Caco-2 (cell line): ENCODE results near the gene ZSCAN31. TPM values are rescaled to one million over a fixed set of nuclear protein-coding genes. Genes with fewer than 3 reads are reported as not detected.
A peak's percentile ranks its signal among the peaks of the same experiment; 100 is the strongest.

Experiments used
- Bru-seq: library from RNA; stranded (reverse); fragments of 400-500 nt; gene quantifications from one replicate; lab custom pipeline; 2021; lab: Mats Ljungman, UMichigan
- BruChase-seq, 2 experiments: library from RNA; stranded (reverse); fragments of 400-500 nt; gene quantifications; one replicate each; lab custom pipeline; 2021; lab: Mats Ljungman, UMichigan
- BruUV-seq: library from RNA; stranded (reverse); fragments of 400-500 nt; replicated peaks from 2 replicates; lab custom pipeline; 2021; lab: Mats Ljungman, UMichigan
- CTCF ChIA-PET: fragments of 300-600 bp; sonication (Branson Sonifier 250); formaldehyde crosslinking; loops from one replicate; lab custom pipeline; 2022; ENCODE audit warnings: antibody characterized with exemption; lab: Charles Lee
- POLR2A ChIA-PET: fragments of 300-600 bp; sonication (Branson Sonifier 250); formaldehyde crosslinking; loops from one replicate; lab custom pipeline; 2022; ENCODE audit warnings: antibody characterized with exemption; lab: Charles Lee
- DNase-seq, 2 experiments: peaks; one replicate each; pipeline versions ENCODE4 v3.0.0 to v3.0.0-alpha.2; 2020 to 2022
- H3K27me3 ChIP-seq: replicated peaks from 2 replicates; pipeline ENCODE4 v1.6.0; 2011; ENCODE audit warnings: low read length; ENCODE audit not compliant: control insufficient read depth, insufficient read depth
- H3K36me3 ChIP-seq: 2 replicates; pipeline ENCODE4 v1.5.1; 2011; ENCODE audit warnings: low read length; ENCODE audit not compliant: control insufficient read depth, insufficient read depth
- H3K4me1 ChIP-seq: fragments of 250-450 bp; sonication (Bioruptor Pico); 2 replicates; pipeline ENCODE4 v1.5.1; 2020; ENCODE audit warnings: mild to moderate bottlenecking
- H3K4me3 ChIP-seq: 2 replicates; pipeline ENCODE4 v1.5.1; 2011; ENCODE audit warnings: low read depth, mild to moderate bottlenecking, control low read depth, low read length
- H3K9me3 ChIP-seq: fragments of 250-450 bp; sonication (Bioruptor Pico); 2 replicates; pipeline ENCODE4 v1.5.1; 2020; ENCODE audit warnings: mild to moderate bottlenecking, moderate library complexity
- H3K27ac Mint-ChIP-seq: one replicate; pipeline ENCODE4 v1.8.0; 2022; ENCODE audit warnings: mixed read lengths; ENCODE audit not compliant: unreplicated experiment
- H3K27me3 Mint-ChIP-seq: one replicate; pipeline ENCODE4 v1.8.0; 2022; ENCODE audit warnings: mixed read lengths; ENCODE audit not compliant: insufficient read depth, unreplicated experiment
- H3K36me3 Mint-ChIP-seq: one replicate; pipeline ENCODE4 v1.8.0; 2022; ENCODE audit warnings: mild to moderate bottlenecking, mixed read lengths; ENCODE audit not compliant: insufficient read depth, unreplicated experiment
- H3K4me1 Mint-ChIP-seq: one replicate; pipeline ENCODE4 v1.8.0; 2022; ENCODE audit warnings: low read depth, mixed read lengths; ENCODE audit not compliant: unreplicated experiment
- H3K4me3 Mint-ChIP-seq: one replicate; pipeline ENCODE4 v1.8.0; 2022; ENCODE audit warnings: mild to moderate bottlenecking, moderate library complexity, mixed read lengths; ENCODE audit not compliant: unreplicated experiment
- H3K9me3 Mint-ChIP-seq: one replicate; pipeline ENCODE4 v1.8.0; 2022; ENCODE audit warnings: mixed read lengths; ENCODE audit not compliant: unreplicated experiment
- intact Hi-C: fragments of 100-400 bp; cut with micrococcal nuclease; formaldehyde crosslinking; loops from one replicate; pipeline ENCODE4 v1.10.0; 2022; ENCODE audit not compliant: unreplicated experiment
- long read RNA-seq: library from polyadenylated mRNA; stranded (forward); transcript quantifications from one replicate; pipeline ENCODE4 v2.0.0, GENCODE V29; 2022
- total RNA-seq: library from RNA; stranded (reverse); gene quantifications from 2 replicates; pipeline ENCODE4 v1.2.3, GENCODE V29; 2022
- TF ChIP-seq, protein P1 (sequence below), 2 experiments: fragments of 200-600 bp in 1 of 2; IDR thresholded peaks; 1 replicate in 1 of 2; 2 replicates in 1 of 2; pipeline versions ENCODE4 v1.5.1 to v1.8.0; 2011 to 2022; ENCODE audit warnings: antibody characterized with exemption in 1 of 2, control low read depth in 1 of 2, inconsistent platforms in 1 of 2, low read depth in 1 of 2, low read length in 1 of 2, mild to moderate bottlenecking in 1 of 2, moderate library complexity in 1 of 2; ENCODE audit not compliant: insufficient read depth in 1 of 2, severe bottlenecking in 1 of 2, unreplicated experiment in 1 of 2

The ZSCAN31 gene
- total RNA-seq = 1.7 and 3.4 TPM in 2 replicates
- Bru-seq, nascent RNA = percentile 47 among the genes with signal in this experiment
- BruChase-seq, experiment 1, labeled RNA remaining after a 2-hour chase = percentile 41 among the genes with signal in this experiment
- percentile 27 among the genes with signal in this experiment for BruChase-seq, experiment 2, labeled RNA remaining after a 6-hour chase
- long read RNA-seq, partial matches to known transcripts = 0 of 2 reads
- long read RNA-seq, other reads (novel, unspliced or antisense) = 1 of 2 reads

DNA sequence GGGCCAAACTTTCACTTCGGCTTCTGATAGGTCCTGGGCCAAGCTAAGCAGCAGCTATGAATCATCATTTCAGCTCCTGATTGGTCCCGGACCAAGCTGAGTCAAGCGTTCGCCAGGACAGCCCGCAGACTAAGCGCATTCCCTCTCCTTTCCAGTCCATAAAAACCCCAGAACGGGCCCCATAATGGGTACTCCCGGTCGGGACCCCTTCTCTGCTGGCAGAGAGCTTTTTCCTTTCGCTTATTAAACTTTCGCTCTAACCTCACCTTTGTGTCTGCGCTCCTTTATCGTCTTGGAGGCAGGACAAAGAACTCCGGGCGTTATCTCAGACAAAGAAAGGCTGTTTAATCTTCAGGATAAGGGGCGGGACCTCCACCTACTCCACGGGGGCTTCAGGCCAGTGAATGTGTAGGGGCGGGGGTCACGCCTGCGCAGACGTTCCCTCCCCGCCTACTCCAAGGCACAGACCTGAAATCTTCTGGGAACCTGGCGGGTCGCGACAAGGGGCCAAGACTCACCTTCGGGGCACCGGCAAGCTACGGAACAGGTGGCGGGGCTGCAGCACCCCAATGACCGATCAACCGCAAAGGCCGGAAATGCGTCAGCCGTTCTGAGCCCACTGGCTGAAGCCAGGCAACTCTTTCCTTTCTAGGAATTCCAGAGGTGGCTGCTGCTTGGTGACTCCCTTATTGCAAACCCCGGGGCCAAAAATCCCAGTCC lies at the start of gene ZSCAN31:
Gene ZSCAN31, minus strand, starts transcription at position 585 of the 720 bp plus-strand sequence. CDS start 6,465 bp downstream, outside the sequence.
- H3K36me3 Mint-ChIP-seq = no peaks in the 10 kb centered on the region
- no peak within 1 kb of the TSS for H3K4me3 Mint-ChIP-seq
- peaks cover 16% of the 10 kb centered on the region for H3K4me1 Mint-ChIP-seq
- H3K36me3 ChIP-seq = no peaks in the 10 kb centered on the region
- no peaks in the 10 kb centered on the region for H3K27me3 ChIP-seq
- no peaks in the 10 kb centered on the region; the same call in 1 of the 2 replicates for H3K4me1 ChIP-seq
- peaks cover 9% of the 10 kb centered on the region for H3K9me3 Mint-ChIP-seq
- peaks cover 2% of the 10 kb centered on the region for H3K27me3 Mint-ChIP-seq
- peak within 1 kb of the TSS; percentile 54 for H3K4me3 ChIP-seq
- POLR2A ChIA-PET = interaction anchor here (0.5 to 2.0 kb wide), 17 partner anchors 11 to 1224 kb away, joined by 3 to 17 read pairs (median 4); partner anchors contain the start of genes ZNF165, ZNF184 and ZSCAN26
- DNase-seq = peak; percentile 92 to 95
- TF ChIP-seq, protein P1, sequence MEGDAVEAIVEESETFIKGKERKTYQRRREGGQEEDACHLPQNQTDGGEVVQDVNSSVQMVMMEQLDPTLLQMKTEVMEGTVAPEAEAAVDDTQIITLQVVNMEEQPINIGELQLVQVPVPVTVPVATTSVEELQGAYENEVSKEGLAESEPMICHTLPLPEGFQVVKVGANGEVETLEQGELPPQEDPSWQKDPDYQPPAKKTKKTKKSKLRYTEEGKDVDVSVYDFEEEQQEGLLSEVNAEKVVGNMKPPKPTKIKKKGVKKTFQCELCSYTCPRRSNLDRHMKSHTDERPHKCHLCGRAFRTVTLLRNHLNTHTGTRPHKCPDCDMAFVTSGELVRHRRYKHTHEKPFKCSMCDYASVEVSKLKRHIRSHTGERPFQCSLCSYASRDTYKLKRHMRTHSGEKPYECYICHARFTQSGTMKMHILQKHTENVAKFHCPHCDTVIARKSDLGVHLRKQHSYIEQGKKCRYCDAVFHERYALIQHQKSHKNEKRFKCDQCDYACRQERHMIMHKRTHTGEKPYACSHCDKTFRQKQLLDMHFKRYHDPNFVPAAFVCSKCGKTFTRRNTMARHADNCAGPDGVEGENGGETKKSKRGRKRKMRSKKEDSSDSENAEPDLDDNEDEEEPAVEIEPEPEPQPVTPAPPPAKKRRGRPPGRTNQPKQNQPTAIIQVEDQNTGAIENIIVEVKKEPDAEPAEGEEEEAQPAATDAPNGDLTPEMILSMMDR (IDR thresholded peaks at IDR 0.05; ENCODE audit: insufficient read depth in 1 of 2, low read depth in 1 of 2, low read length in 1 of 2, severe bottlenecking in 1 of 2, unreplicated experiment in 1 of 2) = no peak
- CTCF ChIA-PET = interaction anchor here (0.6 to 2.5 kb wide), 3 partner anchors 20 to 68 kb away, joined by 3 to 16 read pairs (median 6); partner anchors contain the start of gene ZSCAN26
- no peak within 1 kb of the TSS for H3K27ac Mint-ChIP-seq
- BruUV-seq = TSS peak; percentile 82
- no peaks in the 10 kb centered on the region; the same call in 1 of the 2 replicates for H3K9me3 ChIP-seq
- intact Hi-C loops = loop anchor here (2.0 to 5.0 kb wide), 3 partner anchors 13 to 443 kb away; partner anchors contain the start of genes PGBD1 and ZKSCAN3

DNA sequence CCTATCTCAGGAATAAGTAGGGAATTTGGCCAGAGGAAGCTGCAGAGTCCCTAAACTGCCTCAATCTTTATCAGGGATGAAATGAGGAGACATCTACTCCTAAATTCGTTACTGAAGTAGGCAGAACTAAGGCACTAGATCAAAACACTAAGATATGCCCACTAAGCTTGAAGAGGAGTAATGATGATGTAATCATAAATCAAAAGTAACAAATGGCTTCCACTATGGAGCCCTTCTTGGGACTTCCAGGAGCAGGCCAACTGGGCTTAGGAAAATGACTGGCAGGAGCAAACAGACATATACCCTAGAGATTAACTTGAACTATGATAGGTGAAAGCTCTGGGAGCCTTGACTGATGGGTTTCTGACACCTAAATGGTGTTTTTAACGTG lies 48.2 kb upstream of the ZSCAN31 start:
- POLR2A ChIA-PET = interaction anchor here (1.0 to 1.9 kb wide), 3 partner anchors 12 to 48 kb away, joined by 3 to 17 read pairs (median 6); partner anchors contain the start of gene ZSCAN31
- H3K4me3 Mint-ChIP-seq = peak overlapping the region; percentile 82
- no peaks in the 10 kb centered on the region for H3K27me3 ChIP-seq

More for the DNA sequence above, 48.2 kb upstream of the ZSCAN31 start:
- TF ChIP-seq, protein P1 (IDR thresholded peaks at IDR 0.05; ENCODE audit: insufficient read depth in 1 of 2, low read depth in 1 of 2, low read length in 1 of 2, severe bottlenecking in 1 of 2, unreplicated experiment in 1 of 2) = no peak
- peaks cover 18% of the 10 kb centered on the region for H3K4me1 Mint-ChIP-seq
- no peak overlapping the region; the same call in 1 of the 2 replicates for H3K4me3 ChIP-seq
- H3K27ac Mint-ChIP-seq = no peak overlapping the region
- H3K27me3 Mint-ChIP-seq = peaks cover 7% of the 10 kb centered on the region
- DNase-seq = no peak
- intact Hi-C loops = no loop called here
- no TSS peak for BruUV-seq
- H3K36me3 ChIP-seq = no peaks in the 10 kb centered on the region
- H3K9me3 Mint-ChIP-seq = no peaks in the 10 kb centered on the region
- H3K4me1 ChIP-seq = peaks cover 11% of the 10 kb centered on the region; the same call in 1 of the 2 replicates
- CTCF ChIA-PET = interaction anchor here (1.0 to 2.1 kb wide), 6 partner anchors 28 to 261 kb away, joined by 3 to 26 read pairs (median 5); partner anchors contain the start of genes PGBD1, ZKSCAN3, ZSCAN16 and ZSCAN26
- no peaks in the 10 kb centered on the region for H3K9me3 ChIP-seq
- peaks cover 8% of the 10 kb centered on the region for H3K36me3 Mint-ChIP-seq
